GM19324 (cell line): ENCODE results near the gene FCHO1.
A peak's percentile ranks its signal among the peaks of the same experiment; 100 is the strongest.

ENCODE experiments used
- ATAC-seq: cut with Tn5 transposase; IDR thresholded peaks from one replicate; pipeline ENCODE4 v1.9.1; 2021; ENCODE audit warnings: mild to moderate bottlenecking, moderate library complexity; ENCODE audit not compliant: unreplicated experiment, low FRiP score

Gene FCHO1

GRCh38 chr19:17751103-17751911, at the start of gene FCHO1:
Gene FCHO1 (plus strand): TSS chr19:17751477. CDS start chr19:17755165, 3,688 bp downstream.
- ATAC-seq: peak; percentile 32

- ATAC-seq: no peak
Observed at GRCh38 chr19:17703824-17704463, 47.3 kb upstream of the FCHO1 start.

GRCh38 chr19:17706750-17707181, 44.5 kb upstream of the FCHO1 start:
- ATAC-seq: no peak

- no peak for ATAC-seq
Observed at GRCh38 chr19:17711851-17712250, 39.4 kb upstream of the FCHO1 start.

GRCh38 chr19:17716309-17716929, 34.9 kb upstream of the FCHO1 start:
- ATAC-seq: no peak

GRCh38 chr19:17718550-17718946, 32.7 kb upstream of the FCHO1 start:
- no peak for ATAC-seq

- ATAC-seq: peak; percentile 79
Observed at GRCh38 chr19:17718947-17719711, 32.1 kb upstream of the FCHO1 start, which contains the start of gene MAP1S. Gene MAP1S (plus strand): TSS chr19:17719480. CDS start chr19:17719503, 23 bp downstream.

- peak; percentile 37 for ATAC-seq
Observed at GRCh38 chr19:17719730-17720400, 31.4 kb upstream of the FCHO1 start.

GRCh38 chr19:17720440-17720839, 30.8 kb upstream of the FCHO1 start:
- no peak for ATAC-seq

GRCh38 chr19:17721111-17721628, 30.1 kb upstream of the FCHO1 start:
- no peak for ATAC-seq

GRCh38 chr19:17721821-17722220, 29.5 kb upstream of the FCHO1 start:
- no peak for ATAC-seq

- no peak for ATAC-seq
Observed at GRCh38 chr19:17722655-17723240, 28.5 kb upstream of the FCHO1 start.

GRCh38 chr19:17724655-17725054, 26.6 kb upstream of the FCHO1 start:
- no peak for ATAC-seq

GRCh38 chr19:17725422-17726078, 25.7 kb upstream of the FCHO1 start:
- ATAC-seq: no peak

GRCh38 chr19:17726136-17726741, 25.0 kb upstream of the FCHO1 start:
- no peak for ATAC-seq

- ATAC-seq: no peak
Observed at GRCh38 chr19:17726964-17727773, 24.1 kb upstream of the FCHO1 start.

- ATAC-seq: no peak
Observed at GRCh38 chr19:17727843-17728242, 23.4 kb upstream of the FCHO1 start.

- ATAC-seq: no peak
Observed at GRCh38 chr19:17733127-17733526, 18.1 kb upstream of the FCHO1 start.
